HG02970 (cell line): ENCODE data around the gene TBC1D22A.
"Not testable (repeated sequence)": the region's sequence is repeated elsewhere in the genome, so short reads cannot be mapped to it uniquely, and the experiment has no call there.

Experiments used
- ATAC-seq: cut with Tn5 transposase; IDR thresholded peaks from one replicate; pipeline ENCODE4 v1.9.1; 2021; ENCODE audit warnings: mild to moderate bottlenecking, moderate library complexity, moderate number of reproducible peaks; ENCODE audit not compliant: unreplicated experiment, low FRiP score

The TBC1D22A gene

GRCh38 chr22:47165338-47166032, 403.0 kb downstream of the TBC1D22A start:
- ATAC-seq: no peak

- ATAC-seq: no peak
These were observed 403.6 kb downstream of the TBC1D22A start for GRCh38 chr22:47166033-47166404.

DNA sequence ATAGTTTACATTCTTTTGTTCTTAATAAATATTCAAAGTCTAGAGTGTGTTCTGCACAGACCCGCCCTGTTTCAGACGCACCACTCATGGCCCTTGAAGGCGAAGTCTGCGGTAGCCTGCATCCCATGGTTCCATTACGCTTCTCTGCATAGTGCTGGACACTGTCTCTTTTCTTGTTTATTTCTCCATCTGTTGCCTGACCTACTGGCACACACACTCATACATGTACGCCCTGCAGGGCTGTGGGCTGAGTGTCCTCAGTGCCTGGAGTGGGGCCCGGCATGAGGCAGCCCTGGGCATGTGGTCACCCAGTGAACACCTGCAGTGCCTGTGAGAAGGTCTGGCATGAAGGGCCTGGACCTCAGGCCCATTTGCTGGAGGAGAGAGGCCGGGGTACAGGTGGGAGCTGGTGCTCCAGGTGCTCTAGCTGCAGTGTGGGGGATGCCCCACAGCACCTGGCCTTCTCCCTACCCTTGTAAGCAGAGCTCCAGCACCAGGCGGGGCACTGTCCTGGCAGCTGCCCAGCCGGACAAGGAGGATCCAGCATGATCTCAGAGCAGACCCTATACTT, 404.1 kb downstream of the TBC1D22A start:
- ATAC-seq: no peak

DNA sequence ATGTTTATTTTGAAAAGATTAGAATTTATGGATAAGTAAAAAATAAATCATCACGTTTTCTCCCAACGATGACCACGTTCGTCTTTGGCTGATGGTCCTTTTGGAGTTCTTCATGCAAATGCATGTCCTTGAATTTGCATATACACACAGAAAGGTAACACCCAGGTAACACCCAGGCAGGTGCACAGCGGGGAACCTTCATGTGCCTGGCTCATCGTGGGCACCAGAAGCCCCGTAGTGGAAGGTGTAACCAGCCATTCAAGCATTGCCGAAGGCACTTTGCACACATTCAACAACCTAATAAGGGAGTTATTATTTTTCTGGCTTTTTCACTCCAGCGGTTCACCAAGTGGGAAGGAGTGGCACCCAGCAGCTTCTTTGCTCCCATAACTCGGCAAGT, 404.6 kb downstream of the TBC1D22A start:
- ATAC-seq: no peak

DNA sequence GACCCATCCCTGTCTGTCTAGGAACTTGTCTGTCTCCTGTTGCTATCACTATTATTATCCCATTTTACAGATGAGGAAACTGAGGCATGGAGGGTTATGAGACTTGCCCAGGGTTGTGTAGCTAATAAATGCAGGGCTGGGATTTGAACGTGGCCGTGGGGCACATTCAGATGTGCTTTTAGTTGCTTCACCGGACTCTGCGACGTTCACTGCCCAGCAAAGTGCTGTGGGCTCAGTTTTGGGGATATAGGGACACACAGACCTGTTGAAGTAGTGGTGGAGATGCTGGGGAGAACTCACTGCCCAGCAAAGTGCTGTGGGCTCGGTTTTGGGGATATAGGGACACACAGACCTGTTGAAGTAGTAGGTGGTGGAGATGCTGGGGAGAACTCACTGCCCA, 405.5 kb downstream of the TBC1D22A start:
- not testable (repeated sequence) for ATAC-seq

DNA sequence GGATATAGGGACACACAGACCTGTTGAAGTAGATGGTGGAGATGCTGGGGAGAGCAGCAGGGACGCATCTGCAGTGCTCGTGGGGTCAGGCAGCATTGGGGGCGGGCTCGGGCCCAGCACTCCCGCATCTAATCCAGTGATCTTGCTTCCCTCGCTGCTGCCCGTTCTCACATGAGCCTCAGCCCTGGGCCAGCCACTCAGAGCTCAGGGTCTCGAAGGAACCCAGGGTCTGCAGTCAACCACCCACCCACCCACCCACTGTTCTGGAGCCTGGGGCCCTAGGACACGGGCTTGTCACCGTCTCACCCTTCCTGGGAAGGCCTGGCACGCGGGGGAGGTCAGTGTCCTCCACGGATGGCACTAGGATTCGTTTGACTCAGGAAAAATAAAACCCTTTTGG, 406.0 kb downstream of the TBC1D22A start:
- ATAC-seq: no peak

DNA sequence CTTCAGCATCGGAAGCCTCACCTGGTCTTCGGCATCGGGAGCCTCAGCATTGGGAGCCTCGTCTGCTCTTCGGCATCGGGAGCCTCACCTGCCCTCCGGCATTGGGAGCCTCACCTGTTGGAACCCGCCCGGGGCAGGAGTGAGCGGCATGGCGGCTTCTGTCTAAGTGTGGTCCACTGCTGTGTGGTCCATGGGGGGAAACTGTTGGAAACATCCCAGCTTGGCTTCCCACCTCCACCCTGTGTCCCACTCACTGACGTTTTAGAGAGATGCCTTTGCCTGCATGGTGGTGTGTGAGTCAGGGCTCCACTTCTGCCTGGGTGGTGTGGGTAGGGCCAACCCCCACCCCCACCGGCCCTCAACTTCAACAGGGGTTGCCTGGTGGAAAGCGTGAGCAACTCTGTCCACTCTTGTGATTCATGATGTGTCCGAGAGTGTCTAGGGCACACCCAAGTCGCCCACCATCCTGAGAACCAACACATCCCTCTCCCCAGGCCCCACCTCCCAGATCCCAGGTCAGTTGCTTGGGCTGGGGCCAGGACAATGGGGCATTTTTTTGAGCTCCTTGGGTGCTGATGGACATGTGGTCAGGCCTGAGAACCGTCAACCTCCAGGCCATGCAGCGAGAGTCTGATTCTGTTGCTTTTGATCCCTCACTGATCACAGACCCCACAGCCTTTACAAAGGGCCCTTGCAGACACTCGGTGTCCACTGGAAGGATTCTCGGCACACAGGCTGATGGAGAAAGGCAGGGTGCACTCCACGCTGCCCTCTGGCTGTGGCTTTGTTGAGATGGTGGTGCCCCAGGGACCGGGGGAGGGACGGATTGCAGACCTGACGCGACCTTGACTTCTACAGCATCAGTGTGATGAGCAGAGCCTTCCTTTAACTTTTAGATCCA, 406.7 kb downstream of the TBC1D22A start:
- ATAC-seq: no peak

DNA sequence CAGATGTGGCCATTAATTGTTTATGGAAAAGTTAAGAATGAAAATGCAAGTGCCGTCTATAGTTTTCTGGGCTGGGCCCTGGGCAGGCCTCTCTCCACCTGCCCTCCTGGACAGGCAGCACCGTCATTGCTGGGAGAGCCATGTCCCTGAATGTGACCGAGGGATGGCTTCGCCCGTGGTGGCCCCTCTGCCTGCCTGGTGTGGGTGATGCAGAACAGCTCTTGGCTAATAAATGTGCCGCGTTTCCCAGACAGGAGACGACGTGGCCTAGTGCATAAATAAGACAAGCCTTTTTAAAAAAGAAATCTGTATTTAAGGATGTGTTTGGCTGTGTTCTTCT, 407.3 kb downstream of the TBC1D22A start:
- no peak for ATAC-seq

GRCh38 chr22:47170511-47171440, 408.3 kb downstream of the TBC1D22A start:
- ATAC-seq: not testable (repeated sequence)

- ATAC-seq: no peak
These were observed 409.2 kb downstream of the TBC1D22A start for GRCh38 chr22:47171441-47172221.

DNA sequence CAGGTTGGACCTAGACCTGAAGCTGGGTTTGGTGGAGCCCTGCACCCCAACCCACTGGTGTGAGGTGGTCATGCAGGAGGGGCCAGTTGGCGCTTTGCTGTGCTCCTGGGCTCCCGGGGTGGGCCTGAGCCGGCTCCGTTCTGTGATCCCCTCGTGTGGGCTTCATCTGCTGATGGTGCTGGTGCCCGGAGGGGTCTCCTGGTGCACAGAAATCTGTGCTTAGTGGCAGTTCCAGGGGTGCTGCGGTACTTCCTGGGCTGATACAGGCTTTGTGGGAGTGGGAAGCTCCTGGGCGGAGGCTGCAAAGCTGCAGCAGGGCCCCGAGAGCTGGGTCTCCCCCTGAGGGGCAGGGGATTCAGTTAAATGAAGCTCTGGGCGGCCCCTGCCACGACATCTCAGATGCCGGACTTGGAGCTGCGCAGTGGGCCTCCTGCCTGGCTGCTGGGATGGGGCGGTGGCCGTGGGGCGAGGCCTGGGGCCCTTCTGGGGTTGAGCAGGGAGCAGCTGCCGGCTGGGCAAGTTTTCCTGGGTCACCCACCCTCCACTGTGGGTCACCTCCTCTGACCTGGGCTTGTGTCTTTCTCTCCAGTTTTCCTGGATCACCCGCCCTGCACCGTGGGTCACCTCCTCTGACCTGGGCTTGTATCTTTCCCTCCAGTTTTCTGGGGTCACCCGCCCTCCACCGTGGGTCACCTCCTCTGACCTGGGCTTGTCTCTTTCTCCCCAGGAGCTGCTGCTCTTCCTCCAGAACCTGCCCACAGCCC, 410.5 kb downstream of the TBC1D22A start:
- no peak for ATAC-seq

DNA sequence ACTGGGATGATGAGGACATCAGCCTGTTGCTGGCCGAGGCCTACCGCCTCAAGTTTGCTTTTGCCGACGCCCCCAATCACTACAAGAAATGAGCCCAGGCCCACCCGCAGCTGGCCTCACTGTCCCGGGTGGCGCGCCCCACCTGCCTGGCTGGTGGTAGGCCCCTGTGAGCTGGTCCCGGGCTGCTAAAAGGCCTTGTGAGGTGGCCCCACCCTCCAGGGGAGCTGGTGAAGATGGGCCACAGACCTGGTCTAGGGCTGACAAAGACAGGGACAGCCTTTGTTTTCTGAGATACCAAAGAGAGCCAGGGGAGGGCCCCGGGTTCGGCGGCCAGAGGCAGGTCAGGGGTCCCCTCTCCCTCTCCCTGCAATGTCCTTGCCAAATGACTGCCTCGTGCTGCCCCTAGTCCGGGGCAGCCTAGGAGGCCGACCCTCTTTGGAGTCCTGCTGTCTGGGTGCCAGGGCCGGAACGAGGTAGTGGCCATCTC, 411.1 kb downstream of the TBC1D22A start:
- no peak for ATAC-seq

GRCh38 chr22:47174096-47174495, 411.6 kb downstream of the TBC1D22A start:
- ATAC-seq: no peak

GRCh38 chr22:47174671-47175112, 412.2 kb downstream of the TBC1D22A start:
- ATAC-seq: no peak

GRCh38 chr22:47175151-47176025, 412.9 kb downstream of the TBC1D22A start:
- no peak for ATAC-seq

- ATAC-seq: no peak
These were observed 413.6 kb downstream of the TBC1D22A start for GRCh38 chr22:47176026-47176389.

- ATAC-seq: no peak
These were observed 414.3 kb downstream of the TBC1D22A start for GRCh38 chr22:47176573-47177333.
